ENCODE data around the gene PEX11B.

The PEX11B gene

DNA sequence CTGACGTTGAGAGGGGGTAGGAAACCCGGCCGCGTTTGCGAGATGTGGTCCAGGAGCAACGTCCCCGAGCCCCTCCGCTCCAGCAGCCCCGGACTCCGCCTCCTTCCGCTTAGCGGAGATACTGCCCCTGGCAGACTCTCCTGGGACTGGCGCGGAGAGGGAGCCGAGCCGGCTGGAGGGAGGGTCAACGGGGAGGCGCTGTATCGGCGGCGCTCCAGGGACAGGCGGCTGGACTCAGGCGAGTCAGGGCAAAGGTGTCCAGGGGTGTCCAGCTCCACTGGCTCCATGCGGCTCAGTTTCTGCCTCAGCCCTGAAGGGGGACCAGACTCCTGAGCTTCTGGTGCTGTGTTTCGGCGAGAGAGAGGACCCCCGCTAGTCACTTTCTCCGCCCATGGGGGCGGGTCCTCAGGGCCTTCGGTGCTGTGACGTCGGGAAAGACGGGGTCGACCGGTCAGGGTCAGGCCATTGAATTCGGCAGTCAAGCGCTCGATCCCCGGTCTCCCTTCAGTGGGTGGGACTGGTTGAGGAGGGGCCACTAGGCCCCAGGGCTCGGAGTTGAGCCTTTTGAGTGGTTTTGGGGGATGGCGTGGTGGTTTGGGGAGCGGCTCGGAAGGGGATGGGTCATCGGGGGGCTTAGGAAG, 42.1 kb upstream of the PEX11B start (continued):
- TF ChIP-seq ZC3H10 (CRISPR knock-in tag; IDR thresholded peaks at IDR 0.05) (no peak), PPARA (CRISPR knock-in tag; IDR thresholded peaks at IDR 0.05; ENCODE audit: borderline replicate concordance) (no peak)

- ATAC-seq, result no peak
- TF ChIP-seq, protein P1, sequence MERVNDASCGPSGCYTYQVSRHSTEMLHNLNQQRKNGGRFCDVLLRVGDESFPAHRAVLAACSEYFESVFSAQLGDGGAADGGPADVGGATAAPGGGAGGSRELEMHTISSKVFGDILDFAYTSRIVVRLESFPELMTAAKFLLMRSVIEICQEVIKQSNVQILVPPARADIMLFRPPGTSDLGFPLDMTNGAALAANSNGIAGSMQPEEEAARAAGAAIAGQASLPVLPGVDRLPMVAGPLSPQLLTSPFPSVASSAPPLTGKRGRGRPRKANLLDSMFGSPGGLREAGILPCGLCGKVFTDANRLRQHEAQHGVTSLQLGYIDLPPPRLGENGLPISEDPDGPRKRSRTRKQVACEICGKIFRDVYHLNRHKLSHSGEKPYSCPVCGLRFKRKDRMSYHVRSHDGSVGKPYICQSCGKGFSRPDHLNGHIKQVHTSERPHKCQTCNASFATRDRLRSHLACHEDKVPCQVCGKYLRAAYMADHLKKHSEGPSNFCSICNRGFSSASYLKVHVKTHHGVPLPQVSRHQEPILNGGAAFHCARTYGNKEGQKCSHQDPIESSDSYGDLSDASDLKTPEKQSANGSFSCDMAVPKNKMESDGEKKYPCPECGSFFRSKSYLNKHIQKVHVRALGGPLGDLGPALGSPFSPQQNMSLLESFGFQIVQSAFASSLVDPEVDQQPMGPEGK (CRISPR knock-in tag; IDR thresholded peaks at IDR 0.05; ENCODE audit: borderline replicate concordance), result no peak
- no peak for TF ChIP-seq CREB5 (CRISPR knock-in tag; IDR thresholded peaks at IDR 0.05; ENCODE audit: low read depth)
- no peak for TF ChIP-seq SNAI2 (CRISPR knock-in tag; IDR thresholded peaks at IDR 0.05)
- no peak for TF ChIP-seq ZNF8 (CRISPR knock-in tag; IDR thresholded peaks at IDR 0.05)
- TF ChIP-seq ZFP3 (CRISPR knock-in tag; IDR thresholded peaks at IDR 0.05), result no peak
- no peak for TF ChIP-seq ESRRG (CRISPR knock-in tag; IDR thresholded peaks at IDR 0.05)
- no peak for TF ChIP-seq RARB (CRISPR knock-in tag; IDR thresholded peaks at IDR 0.05)
- TF ChIP-seq TSHZ2 (CRISPR knock-in tag; IDR thresholded peaks at IDR 0.05), result no peak
- TF ChIP-seq, protein P2, sequence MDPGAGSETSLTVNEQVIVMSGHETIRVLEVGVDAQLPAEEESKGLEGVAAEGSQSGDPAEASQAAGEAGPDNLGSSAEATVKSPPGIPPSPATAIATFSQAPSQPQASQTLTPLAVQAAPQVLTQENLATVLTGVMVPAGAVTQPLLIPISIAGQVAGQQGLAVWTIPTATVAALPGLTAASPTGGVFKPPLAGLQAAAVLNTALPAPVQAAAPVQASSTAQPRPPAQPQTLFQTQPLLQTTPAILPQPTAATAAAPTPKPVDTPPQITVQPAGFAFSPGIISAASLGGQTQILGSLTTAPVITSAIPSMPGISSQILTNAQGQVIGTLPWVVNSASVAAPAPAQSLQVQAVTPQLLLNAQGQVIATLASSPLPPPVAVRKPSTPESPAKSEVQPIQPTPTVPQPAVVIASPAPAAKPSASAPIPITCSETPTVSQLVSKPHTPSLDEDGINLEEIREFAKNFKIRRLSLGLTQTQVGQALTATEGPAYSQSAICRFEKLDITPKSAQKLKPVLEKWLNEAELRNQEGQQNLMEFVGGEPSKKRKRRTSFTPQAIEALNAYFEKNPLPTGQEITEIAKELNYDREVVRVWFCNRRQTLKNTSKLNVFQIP (CRISPR knock-in tag; IDR thresholded peaks at IDR 0.05; ENCODE audit: borderline replicate concordance, low read depth), result no peak
- TF ChIP-seq ZFP30 (CRISPR knock-in tag; IDR thresholded peaks at IDR 0.05), result no peak
- no peak for TF ChIP-seq ARNTL (CRISPR knock-in tag; IDR thresholded peaks at IDR 0.05; ENCODE audit: borderline replicate concordance, low read depth)
- no peak for TF ChIP-seq CSRNP3 (CRISPR knock-in tag; IDR thresholded peaks at IDR 0.05)
- TF ChIP-seq TCF4 (CRISPR knock-in tag; IDR thresholded peaks at IDR 0.05; ENCODE audit: borderline replicate concordance), result no peak
- TF ChIP-seq PPARA (CRISPR knock-in tag; IDR thresholded peaks at IDR 0.05; ENCODE audit: borderline replicate concordance), result no peak
- no peak for TF ChIP-seq ZC3H10 (CRISPR knock-in tag; IDR thresholded peaks at IDR 0.05)
- no peak for TF ChIP-seq ISL1 (CRISPR knock-in tag; IDR thresholded peaks at IDR 0.05)
- no peak for TF ChIP-seq BACH2 (CRISPR knock-in tag; IDR thresholded peaks at IDR 0.05; ENCODE audit: borderline replicate concordance)
- TF ChIP-seq CSDC2 (CRISPR knock-in tag; IDR thresholded peaks at IDR 0.05), result no peak
- no peak for TF ChIP-seq TOX (CRISPR knock-in tag; IDR thresholded peaks at IDR 0.05; ENCODE audit: borderline replicate concordance)
- TF ChIP-seq ZNF565 (CRISPR knock-in tag; conservative IDR thresholded peaks at IDR 0.05; ENCODE audit: low read depth), result no peak
Measured at GRCh38 chr1:145959957-145960467, 41.5 kb upstream of the PEX11B start.

GRCh38 chr1:145959333-145959732, 40.8 kb upstream of the PEX11B start:
- TF ChIP-seq ZNF565 (CRISPR knock-in tag; conservative IDR thresholded peaks at IDR 0.05; ENCODE audit: low read depth), result no peak
- TF ChIP-seq ZC3H10 (CRISPR knock-in tag; IDR thresholded peaks at IDR 0.05), result no peak
- no peak for TF ChIP-seq PPARA (CRISPR knock-in tag; IDR thresholded peaks at IDR 0.05; ENCODE audit: borderline replicate concordance)
- TF ChIP-seq, protein P1 (CRISPR knock-in tag; IDR thresholded peaks at IDR 0.05; ENCODE audit: borderline replicate concordance), result no peak
- no peak for TF ChIP-seq BACH2 (CRISPR knock-in tag; IDR thresholded peaks at IDR 0.05; ENCODE audit: borderline replicate concordance)
- TF ChIP-seq ZNF8 (CRISPR knock-in tag; IDR thresholded peaks at IDR 0.05), result no peak
- TF ChIP-seq TOX (CRISPR knock-in tag; IDR thresholded peaks at IDR 0.05; ENCODE audit: borderline replicate concordance), result no peak
- no peak for TF ChIP-seq CSDC2 (CRISPR knock-in tag; IDR thresholded peaks at IDR 0.05)
- no peak for TF ChIP-seq OSR1 (CRISPR knock-in tag; IDR thresholded peaks at IDR 0.05)
- TF ChIP-seq ARNTL (CRISPR knock-in tag; IDR thresholded peaks at IDR 0.05; ENCODE audit: borderline replicate concordance, low read depth), result no peak
- no peak for TF ChIP-seq ZFP3 (CRISPR knock-in tag; IDR thresholded peaks at IDR 0.05)
- no peak for ATAC-seq

All from SK-N-SH treated with all-trans-retinoic acid at 6 μM for 48 hours (cell line).